ENCODE data around the gene SULT1A1.

GRCh38 chr16:28596840-28597691, 12.8 kb downstream of the SULT1A1 start, which contains the start of gene SULT1A2:
- TF ChIP-seq EZH2phosphoT487 (IDR thresholded peaks at IDR 0.05; ENCODE audit: insufficient read depth, low read depth) (no peak), EZH2 (IDR thresholded peaks at IDR 0.05; ENCODE audit: insufficient read depth, poor library complexity, severe bottlenecking) (no peak)
